Osteocyte (in vitro differentiated cells): ENCODE data around the gene SGMS1. TPM values are rescaled to one million over a fixed set of nuclear protein-coding genes. Genes with fewer than 3 reads are reported as not detected.

Experiments
- DNase-seq: peaks from one replicate; pipeline ENCODE4 v3.0.0; 2021; ENCODE audit warnings: mixed read lengths; ENCODE audit not compliant: unreplicated experiment; ENCODE audit errors: extremely low spot score
- H3K27ac Mint-ChIP-seq: one replicate; pipeline ENCODE4 v1.8.0; 2021; ENCODE audit warnings: mild to moderate bottlenecking, mixed read lengths; ENCODE audit not compliant: unreplicated experiment
- H3K27me3 Mint-ChIP-seq: one replicate; pipeline ENCODE4 v1.8.0; 2021; ENCODE audit warnings: mixed read lengths; ENCODE audit not compliant: unreplicated experiment
- H3K36me3 Mint-ChIP-seq: one replicate; pipeline ENCODE4 v1.8.0; 2021; ENCODE audit warnings: mixed read lengths; ENCODE audit not compliant: unreplicated experiment
- H3K4me1 Mint-ChIP-seq: one replicate; pipeline ENCODE4 v1.8.0; 2021; ENCODE audit warnings: mixed read lengths; ENCODE audit not compliant: unreplicated experiment
- H3K4me3 Mint-ChIP-seq: one replicate; pipeline ENCODE4 v1.8.0; 2021; ENCODE audit warnings: mild to moderate bottlenecking, moderate library complexity, mixed read lengths; ENCODE audit not compliant: unreplicated experiment
- H3K9me3 Mint-ChIP-seq: one replicate; pipeline ENCODE4 v1.8.0; 2021; ENCODE audit warnings: mixed read lengths; ENCODE audit not compliant: unreplicated experiment
- CTCF ChIP-seq: fragments of 200-600 bp; sonication (generic); IDR thresholded peaks from 2 replicates; pipeline ENCODE4 v1.5.0; 2021; ENCODE audit warnings: antibody characterized with exemption, mild to moderate bottlenecking, moderate library complexity
- total RNA-seq: library from RNA; stranded (reverse); gene quantifications from 2 replicates; pipeline ENCODE4 v1.2.1, GENCODE V29; 2021

SGMS1 gene
- total RNA-seq, 1 donor from 2014 or later, result 21.0 TPM

DNA sequence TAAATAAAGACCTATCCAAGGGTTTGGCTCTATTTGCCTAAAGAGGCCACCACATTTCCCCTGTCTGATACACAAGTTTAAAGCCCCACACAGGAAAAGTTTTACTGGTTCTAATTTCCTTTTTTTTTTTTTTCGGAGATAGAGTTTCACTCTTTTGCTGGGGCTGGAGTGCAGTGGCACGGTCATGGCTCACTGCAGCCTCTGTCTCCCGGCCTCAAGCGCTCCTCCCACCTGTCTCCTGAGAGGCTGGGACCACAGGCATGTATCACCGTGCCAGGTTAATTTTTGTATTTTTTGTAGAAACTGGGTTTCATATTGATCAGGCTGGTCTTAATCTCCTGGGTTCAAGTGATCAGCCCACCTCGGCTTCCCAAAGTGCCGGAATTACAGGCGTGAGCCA is 319.1 kb downstream of the SGMS1 start:
- Mint-ChIP-seq H3K27me3 (no peaks in the 10 kb centered on the region), H3K36me3 (peaks cover 21% of the 10 kb centered on the region), H3K9me3 (peaks cover 17% of the 10 kb centered on the region), H3K4me3 (no peak overlapping the region), H3K27ac (no peak overlapping the region), H3K4me1 (no peaks in the 10 kb centered on the region)
- no peak for DNase-seq
- no peak for TF ChIP-seq CTCF

GRCh38 chr10:50299948-50300669 is 323.6 kb downstream of the SGMS1 start:
- Mint-ChIP-seq H3K4me1 (no peaks in the 10 kb centered on the region), H3K27ac (no peak overlapping the region), H3K27me3 (no peaks in the 10 kb centered on the region), H3K4me3 (no peak overlapping the region), H3K9me3 (peaks cover 27% of the 10 kb centered on the region), H3K36me3 (peaks cover 5% of the 10 kb centered on the region)
- no peak for DNase-seq
- no peak for TF ChIP-seq CTCF

GRCh38 chr10:50295367-50295766 is 328.4 kb downstream of the SGMS1 start:
- H3K27ac Mint-ChIP-seq, result no peak overlapping the region
- H3K9me3 Mint-ChIP-seq, result peaks cover 13% of the 10 kb centered on the region
- H3K36me3 Mint-ChIP-seq, result peaks cover 1% of the 10 kb centered on the region
- H3K27me3 Mint-ChIP-seq, result no peaks in the 10 kb centered on the region
- no peak for DNase-seq
- peaks cover 2% of the 10 kb centered on the region for H3K4me1 Mint-ChIP-seq
- TF ChIP-seq CTCF, result no peak
- no peak overlapping the region for H3K4me3 Mint-ChIP-seq

DNA sequence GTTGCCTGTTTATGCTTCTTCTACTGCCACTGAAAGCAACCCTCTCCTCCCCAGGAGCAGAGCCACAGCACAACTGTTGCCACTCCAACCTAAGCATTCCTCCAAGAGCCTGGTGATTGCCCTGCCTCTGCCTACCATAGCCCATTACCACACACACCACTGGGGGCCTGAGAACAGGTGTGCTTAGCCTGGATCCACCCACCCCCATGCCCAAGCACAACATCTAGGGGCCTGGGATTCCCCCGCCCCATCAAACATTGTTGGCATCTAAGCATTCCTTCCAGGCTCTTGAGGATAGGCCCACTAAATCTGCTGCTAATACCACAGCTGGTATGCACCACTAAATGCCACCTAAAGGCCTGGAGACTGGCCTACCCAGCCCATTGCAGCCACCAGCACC is 329.2 kb downstream of the SGMS1 start:
- Mint-ChIP-seq H3K4me1 (peaks cover 2% of the 10 kb centered on the region), H3K36me3 (peaks cover 1% of the 10 kb centered on the region), H3K4me3 (no peak overlapping the region), H3K27me3 (peaks cover 2% of the 10 kb centered on the region), H3K9me3 (peaks cover 9% of the 10 kb centered on the region), H3K27ac (no peak overlapping the region)
- no peak for DNase-seq
- TF ChIP-seq CTCF, result no peak

GRCh38 chr10:50293513-50294313 is 330.0 kb downstream of the SGMS1 start:
- no peak for TF ChIP-seq CTCF
- no peak for DNase-seq
- H3K4me3 Mint-ChIP-seq, result no peak overlapping the region
- peaks cover 2% of the 10 kb centered on the region for H3K4me1 Mint-ChIP-seq
- H3K27me3 Mint-ChIP-seq, result peaks cover 2% of the 10 kb centered on the region
- H3K27ac Mint-ChIP-seq, result no peak overlapping the region
- peaks cover under 1% of the 10 kb centered on the region for H3K9me3 Mint-ChIP-seq
- H3K36me3 Mint-ChIP-seq, result no peaks in the 10 kb centered on the region
